Prostate gland (tissue), 2 donors: ENCODE measurements around the gene SHROOM4.

Experiments
- CTCF ChIP-seq, 4 experiments: fragments of 200-600 bp in 2 of 4; fragments of 450-650 bp in 2 of 4; sonication (generic) in 2 of 4; IDR thresholded peaks; 1 replicate in 3 of 4; 2 replicates in 1 of 4; pipeline ENCODE4 v1.5.1; 2016 to 2019; ENCODE audit warnings: antibody characterized with exemption in 4 of 4, mild to moderate bottlenecking in 2 of 4, moderate library complexity in 2 of 4
- POLR2A ChIP-seq: fragments of 450-650 bp; IDR thresholded peaks from one replicate; pipeline ENCODE4 v1.6.1; 2016; ENCODE audit warnings: antibody characterized with exemption, mild to moderate bottlenecking
- POLR2AphosphoS5 ChIP-seq: sonication (generic); formaldehyde crosslinking; IDR thresholded peaks from one replicate; pipeline ENCODE4 v1.6.1; 2017; ENCODE audit warnings: antibody characterized with exemption

- TF ChIP-seq CTCF (IDR thresholded peaks at IDR 0.05) (no peak), POLR2AphosphoS5 (no peak), POLR2A (no peak)
These were observed 115.0 kb downstream of the SHROOM4 start for GRCh38 chrX:50698944-50699343.
